K562 (cell line): ENCODE data around the gene ZNF71. TPM values are rescaled to one million over a fixed set of nuclear protein-coding genes. Genes with fewer than 3 reads are reported as not detected.
A peak's percentile ranks its signal among the peaks of the same experiment; 100 is the strongest.

Source experiments
- CBX1 ChIP-seq: sonication (generic); IDR thresholded peaks from 2 replicates; pipeline ENCODE4 v1.6.1; 2016; ENCODE audit warnings: antibody characterized with exemption, low read depth, mild to moderate bottlenecking
- EHMT2 ChIP-seq: fragments of 450-650 bp; IDR thresholded peaks from 2 replicates; pipeline ENCODE4 v1.6.1; 2018; ENCODE audit warnings: antibody characterized with exemption
- EP300 ChIP-seq: IDR thresholded peaks from 2 replicates; pipeline ENCODE4 v1.6.1; 2012; ENCODE audit warnings: low read length, improper control_type of control experiment
- LCOR ChIP-seq: sonication (generic); formaldehyde crosslinking; IDR thresholded peaks from 2 replicates; pipeline ENCODE4 v1.8.0; 2022; ENCODE audit warnings: mild to moderate bottlenecking, missing genetic modification reagents
- POLR2AphosphoS2 ChIP-seq: IDR thresholded peaks from 2 replicates; pipeline ENCODE4 v1.6.1; 2012; ENCODE audit warnings: low read length, improper control_type of control experiment
- RBFOX2 ChIP-seq: fragments of 200-400 bp; formaldehyde crosslinking; IDR thresholded peaks from 2 replicates; pipeline ENCODE4 v1.6.1; 2017; ENCODE audit warnings: low read depth, mild to moderate bottlenecking, low read length, moderate library complexity
- RFX1 ChIP-seq: fragments of 450-650 bp; IDR thresholded peaks from 2 replicates; pipeline ENCODE4 v1.6.1; 2016; ENCODE audit warnings: mild to moderate bottlenecking, moderate library complexity
- ZNF12 ChIP-seq: sonication (generic); formaldehyde crosslinking; IDR thresholded peaks from 2 replicates; pipeline ENCODE4 v1.4.0; 2020; ENCODE audit warnings: mild to moderate bottlenecking, missing genetic modification reagents
- polyA plus RNA-seq, 8 experiments: library from polyadenylated mRNA; depleted of rRNA in 4 of 8; stranded (reverse) in 5 of 8; unstranded in 3 of 8; fragments of >200 nt; fragmentation: Nextera tagmentation in 2 of 8; fragmentation: Illumina TruSeq in 1 of 8; extraction: Ambion mirVana in 2 of 8; extraction: Trizol in 1 of 8; gene quantifications; 2 replicates each; pipeline versions ENCODE4 v1.2.1 to v1.2.3, GENCODE V29; 2011 to 2014; ENCODE audit warnings: inconsistent platforms in 1 of 8, missing spikeins in 1 of 8
- total RNA-seq, 7 experiments: library from RNA; depleted of rRNA in 6 of 7; stranded (reverse); fragments of >200 nt in 6 of 7; fragmentation: Illumina TruSeq in 2 of 7; extraction: Trizol in 2 of 7; gene quantifications; 2 replicates each; pipeline versions ENCODE4 v1.2.1 to v1.2.3, GENCODE V29; 2011 to 2021; ENCODE audit warnings: low replicate concordance in 1 of 7
- TF ChIP-seq, protein P1 (sequence below): fragments of 200-800 bp; sonication (Bioruptor generic); IDR thresholded peaks from 2 replicates; pipeline ENCODE4 v1.6.1; 2017; ENCODE audit warnings: missing genetic modification characterization, missing compliant biosample characterization
- TF ChIP-seq, protein P2 (sequence below): sonication (generic); formaldehyde crosslinking; IDR thresholded peaks from 2 replicates; pipeline ENCODE4 v1.8.0; 2022; ENCODE audit warnings: mild to moderate bottlenecking, missing genetic modification reagents
- TF ChIP-seq, protein P3 (sequence below), 2 experiments: fragments of 200-800 bp in 1 of 2; sonication (Bioruptor generic) in 1 of 2; sonication (generic) in 1 of 2; formaldehyde crosslinking in 1 of 2; IDR thresholded peaks in 1 of 2; conservative IDR thresholded peaks in 1 of 2; 2 replicates each; pipeline versions ENCODE4 v1.5.0 to v1.6.1; 2016 to 2020; ENCODE audit warnings: missing compliant biosample characterization in 1 of 2, missing genetic modification characterization in 1 of 2, missing genetic modification reagents in 1 of 2
- TF ChIP-seq, protein P4 (sequence below), 2 experiments: fragments of 150-350 bp in 1 of 2; IDR thresholded peaks; 2 replicates each; pipeline ENCODE4 v1.6.1; 2012 to 2016; ENCODE audit warnings: low read depth in 2 of 2, low read length in 2 of 2, mild to moderate bottlenecking in 1 of 2, moderate library complexity in 1 of 2

Gene ZNF71
- total and polyA plus RNA-seq, 9 of the 15 experiments (the other 6 are each of a cell fraction or from before 2014, with no cell fraction given) = 0.04 to 0.13 (median 0.06) TPM; not detected in 4

DNA sequence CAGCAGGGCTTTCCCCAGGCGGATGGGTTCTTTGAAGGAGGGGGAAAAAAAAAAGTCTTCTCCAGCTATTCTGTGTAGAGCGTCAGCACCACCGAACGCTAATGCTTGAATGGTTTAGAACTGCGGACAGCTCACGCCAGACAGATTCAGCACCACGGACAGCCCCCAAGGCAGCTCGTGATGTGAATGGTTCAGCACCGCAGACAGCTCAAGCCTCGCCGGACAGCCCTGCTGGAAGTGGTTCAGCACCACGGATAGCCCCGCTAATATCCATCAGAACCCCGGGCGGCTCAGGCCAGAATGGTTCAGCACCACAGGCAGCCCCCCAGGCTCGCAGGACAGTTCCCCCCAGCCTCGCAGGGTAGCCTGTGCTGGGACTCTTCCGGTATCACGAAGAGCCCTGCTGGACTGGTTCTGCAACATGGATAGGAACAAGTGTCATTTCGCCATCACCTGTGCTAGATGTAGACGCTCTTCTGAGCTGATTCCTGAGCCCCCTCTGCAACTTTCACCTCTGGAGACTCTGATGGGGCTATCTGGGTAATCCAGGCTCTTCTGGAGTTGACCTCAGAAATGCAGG lies 43.0 kb downstream of the ZNF71 start (continued):
- TF ChIP-seq, protein P1, sequence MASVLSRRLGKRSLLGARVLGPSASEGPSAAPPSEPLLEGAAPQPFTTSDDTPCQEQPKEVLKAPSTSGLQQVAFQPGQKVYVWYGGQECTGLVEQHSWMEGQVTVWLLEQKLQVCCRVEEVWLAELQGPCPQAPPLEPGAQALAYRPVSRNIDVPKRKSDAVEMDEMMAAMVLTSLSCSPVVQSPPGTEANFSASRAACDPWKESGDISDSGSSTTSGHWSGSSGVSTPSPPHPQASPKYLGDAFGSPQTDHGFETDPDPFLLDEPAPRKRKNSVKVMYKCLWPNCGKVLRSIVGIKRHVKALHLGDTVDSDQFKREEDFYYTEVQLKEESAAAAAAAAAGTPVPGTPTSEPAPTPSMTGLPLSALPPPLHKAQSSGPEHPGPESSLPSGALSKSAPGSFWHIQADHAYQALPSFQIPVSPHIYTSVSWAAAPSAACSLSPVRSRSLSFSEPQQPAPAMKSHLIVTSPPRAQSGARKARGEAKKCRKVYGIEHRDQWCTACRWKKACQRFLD (CRISPR knock-in tag) = 0 out of 2 replicates have a peak, but pooled peaks have one; percentile 44
- TF ChIP-seq EP300 = no peak
- peak; percentile 80; the same call in 1 of the 2 replicates for TF ChIP-seq LCOR
- TF ChIP-seq, protein P2, sequence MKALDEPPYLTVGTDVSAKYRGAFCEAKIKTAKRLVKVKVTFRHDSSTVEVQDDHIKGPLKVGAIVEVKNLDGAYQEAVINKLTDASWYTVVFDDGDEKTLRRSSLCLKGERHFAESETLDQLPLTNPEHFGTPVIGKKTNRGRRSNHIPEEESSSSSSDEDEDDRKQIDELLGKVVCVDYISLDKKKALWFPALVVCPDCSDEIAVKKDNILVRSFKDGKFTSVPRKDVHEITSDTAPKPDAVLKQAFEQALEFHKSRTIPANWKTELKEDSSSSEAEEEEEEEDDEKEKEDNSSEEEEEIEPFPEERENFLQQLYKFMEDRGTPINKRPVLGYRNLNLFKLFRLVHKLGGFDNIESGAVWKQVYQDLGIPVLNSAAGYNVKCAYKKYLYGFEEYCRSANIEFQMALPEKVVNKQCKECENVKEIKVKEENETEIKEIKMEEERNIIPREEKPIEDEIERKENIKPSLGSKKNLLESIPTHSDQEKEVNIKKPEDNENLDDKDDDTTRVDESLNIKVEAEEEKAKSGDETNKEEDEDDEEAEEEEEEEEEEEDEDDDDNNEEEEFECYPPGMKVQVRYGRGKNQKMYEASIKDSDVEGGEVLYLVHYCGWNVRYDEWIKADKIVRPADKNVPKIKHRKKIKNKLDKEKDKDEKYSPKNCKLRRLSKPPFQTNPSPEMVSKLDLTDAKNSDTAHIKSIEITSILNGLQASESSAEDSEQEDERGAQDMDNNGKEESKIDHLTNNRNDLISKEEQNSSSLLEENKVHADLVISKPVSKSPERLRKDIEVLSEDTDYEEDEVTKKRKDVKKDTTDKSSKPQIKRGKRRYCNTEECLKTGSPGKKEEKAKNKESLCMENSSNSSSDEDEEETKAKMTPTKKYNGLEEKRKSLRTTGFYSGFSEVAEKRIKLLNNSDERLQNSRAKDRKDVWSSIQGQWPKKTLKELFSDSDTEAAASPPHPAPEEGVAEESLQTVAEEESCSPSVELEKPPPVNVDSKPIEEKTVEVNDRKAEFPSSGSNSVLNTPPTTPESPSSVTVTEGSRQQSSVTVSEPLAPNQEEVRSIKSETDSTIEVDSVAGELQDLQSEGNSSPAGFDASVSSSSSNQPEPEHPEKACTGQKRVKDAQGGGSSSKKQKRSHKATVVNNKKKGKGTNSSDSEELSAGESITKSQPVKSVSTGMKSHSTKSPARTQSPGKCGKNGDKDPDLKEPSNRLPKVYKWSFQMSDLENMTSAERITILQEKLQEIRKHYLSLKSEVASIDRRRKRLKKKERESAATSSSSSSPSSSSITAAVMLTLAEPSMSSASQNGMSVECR (CRISPR knock-in tag) = peak; percentile 96
- TF ChIP-seq RFX1 = no peak
- TF ChIP-seq, protein P3, sequence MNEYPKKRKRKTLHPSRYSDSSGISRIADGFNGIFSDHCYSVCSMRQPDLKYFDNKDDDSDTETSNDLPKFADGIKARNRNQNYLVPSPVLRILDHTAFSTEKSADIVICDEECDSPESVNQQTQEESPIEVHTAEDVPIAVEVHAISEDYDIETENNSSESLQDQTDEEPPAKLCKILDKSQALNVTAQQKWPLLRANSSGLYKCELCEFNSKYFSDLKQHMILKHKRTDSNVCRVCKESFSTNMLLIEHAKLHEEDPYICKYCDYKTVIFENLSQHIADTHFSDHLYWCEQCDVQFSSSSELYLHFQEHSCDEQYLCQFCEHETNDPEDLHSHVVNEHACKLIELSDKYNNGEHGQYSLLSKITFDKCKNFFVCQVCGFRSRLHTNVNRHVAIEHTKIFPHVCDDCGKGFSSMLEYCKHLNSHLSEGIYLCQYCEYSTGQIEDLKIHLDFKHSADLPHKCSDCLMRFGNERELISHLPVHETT (CRISPR knock-in tag; conservative IDR thresholded peaks at IDR 0.05 in 1 of 2, IDR thresholded peaks at IDR 0.05 in 1 of 2) = peak in 1 of 2 experiments; percentile 97; a peak in 2 of 4 replicates
- TF ChIP-seq, protein P4, sequence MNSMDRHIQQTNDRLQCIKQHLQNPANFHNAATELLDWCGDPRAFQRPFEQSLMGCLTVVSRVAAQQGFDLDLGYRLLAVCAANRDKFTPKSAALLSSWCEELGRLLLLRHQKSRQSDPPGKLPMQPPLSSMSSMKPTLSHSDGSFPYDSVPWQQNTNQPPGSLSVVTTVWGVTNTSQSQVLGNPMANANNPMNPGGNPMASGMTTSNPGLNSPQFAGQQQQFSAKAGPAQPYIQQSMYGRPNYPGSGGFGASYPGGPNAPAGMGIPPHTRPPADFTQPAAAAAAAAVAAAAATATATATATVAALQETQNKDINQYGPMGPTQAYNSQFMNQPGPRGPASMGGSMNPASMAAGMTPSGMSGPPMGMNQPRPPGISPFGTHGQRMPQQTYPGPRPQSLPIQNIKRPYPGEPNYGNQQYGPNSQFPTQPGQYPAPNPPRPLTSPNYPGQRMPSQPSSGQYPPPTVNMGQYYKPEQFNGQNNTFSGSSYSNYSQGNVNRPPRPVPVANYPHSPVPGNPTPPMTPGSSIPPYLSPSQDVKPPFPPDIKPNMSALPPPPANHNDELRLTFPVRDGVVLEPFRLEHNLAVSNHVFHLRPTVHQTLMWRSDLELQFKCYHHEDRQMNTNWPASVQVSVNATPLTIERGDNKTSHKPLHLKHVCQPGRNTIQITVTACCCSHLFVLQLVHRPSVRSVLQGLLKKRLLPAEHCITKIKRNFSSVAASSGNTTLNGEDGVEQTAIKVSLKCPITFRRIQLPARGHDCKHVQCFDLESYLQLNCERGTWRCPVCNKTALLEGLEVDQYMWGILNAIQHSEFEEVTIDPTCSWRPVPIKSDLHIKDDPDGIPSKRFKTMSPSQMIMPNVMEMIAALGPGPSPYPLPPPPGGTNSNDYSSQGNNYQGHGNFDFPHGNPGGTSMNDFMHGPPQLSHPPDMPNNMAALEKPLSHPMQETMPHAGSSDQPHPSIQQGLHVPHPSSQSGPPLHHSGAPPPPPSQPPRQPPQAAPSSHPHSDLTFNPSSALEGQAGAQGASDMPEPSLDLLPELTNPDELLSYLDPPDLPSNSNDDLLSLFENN (IDR thresholded peaks at IDR 0.05; ENCODE audit: low read depth in 2 of 2, low read length in 2 of 2) = no peak
- TF ChIP-seq ZNF12 (CRISPR knock-in tag) = peak; percentile 53; the same call in 1 of the 2 replicates
- peak; percentile 35; the same call in 1 of the 2 replicates for TF ChIP-seq CBX1
- no peak for TF ChIP-seq POLR2AphosphoS2
- TF ChIP-seq RBFOX2 = no peak
- peak; percentile 100 for TF ChIP-seq EHMT2
